ENCODE measurements around the gene ADAMTS12.

ADAMTS12 gene

GRCh38 chr5:33848554-33848953 is 43.2 kb downstream of the ADAMTS12 start:
- intact Hi-C loops (cut with DNase I) = no loop called here
- DNase-seq = no peak

GRCh38 chr5:33846851-33847250 is 44.9 kb downstream of the ADAMTS12 start:
- DNase-seq = no peak
- intact Hi-C loops (cut with DNase I) = no loop called here

GRCh38 chr5:33843579-33843978 is 48.2 kb downstream of the ADAMTS12 start:
- intact Hi-C loops (cut with DNase I) = no loop called here
- DNase-seq = no peak

- no peak for DNase-seq
- intact Hi-C loops (cut with DNase I) = no loop called here
Observed at GRCh38 chr5:33842456-33842855, 49.3 kb downstream of the ADAMTS12 start.

GRCh38 chr5:33841891-33842290 is 49.9 kb downstream of the ADAMTS12 start:
- intact Hi-C loops (cut with DNase I) = no loop called here
- DNase-seq = no peak

GRCh38 chr5:33840927-33841547 is 50.8 kb downstream of the ADAMTS12 start:
- DNase-seq = no peak
- intact Hi-C loops (cut with DNase I) = no loop called here

- intact Hi-C loops (cut with DNase I) = no loop called here
Observed at GRCh38 chr5:33837301-33837700, 54.5 kb downstream of the ADAMTS12 start.

GRCh38 chr5:33834334-33834733 is 57.5 kb downstream of the ADAMTS12 start:
- no peak for DNase-seq
- intact Hi-C loops (cut with DNase I) = no loop called here

More at GRCh38 chr5:33837301-33837700, 54.5 kb downstream of the ADAMTS12 start:
- no peak for DNase-seq

- DNase-seq = no peak
- intact Hi-C loops (cut with DNase I) = no loop called here
Observed at GRCh38 chr5:33833237-33833575, 58.6 kb downstream of the ADAMTS12 start.

GRCh38 chr5:33832404-33833236 is 59.2 kb downstream of the ADAMTS12 start:
- intact Hi-C loops (cut with DNase I) = no loop called here
- no peak for DNase-seq

- DNase-seq = no peak
- intact Hi-C loops (cut with DNase I) = no loop called here
Observed at GRCh38 chr5:33831041-33831440, 60.7 kb downstream of the ADAMTS12 start.

GRCh38 chr5:33829430-33829829 is 62.4 kb downstream of the ADAMTS12 start:
- intact Hi-C loops (cut with DNase I) = no loop called here
- DNase-seq = no peak

- no peak for DNase-seq
- intact Hi-C loops (cut with DNase I) = no loop called here
Observed at GRCh38 chr5:33828626-33829308, 63.0 kb downstream of the ADAMTS12 start.

- DNase-seq = no peak
- intact Hi-C loops (cut with DNase I) = no loop called here
Observed at GRCh38 chr5:33827885-33828284, 63.9 kb downstream of the ADAMTS12 start.

GRCh38 chr5:33827018-33827707 is 64.6 kb downstream of the ADAMTS12 start:
- intact Hi-C loops (cut with DNase I) = no loop called here
- no peak for DNase-seq

- DNase-seq = no peak
- intact Hi-C loops (cut with DNase I) = no loop called here
Observed at GRCh38 chr5:33824516-33825195, 67.1 kb downstream of the ADAMTS12 start.

- DNase-seq = no peak
- intact Hi-C loops (cut with DNase I) = no loop called here
Observed at GRCh38 chr5:33817301-33817700, 74.5 kb downstream of the ADAMTS12 start.

GRCh38 chr5:33816791-33817190 is 75.0 kb downstream of the ADAMTS12 start:
- DNase-seq = no peak
- intact Hi-C loops (cut with DNase I) = no loop called here

GRCh38 chr5:33812746-33813145 is 79.0 kb downstream of the ADAMTS12 start:
- intact Hi-C loops (cut with DNase I) = no loop called here
- DNase-seq = no peak

- intact Hi-C loops (cut with DNase I) = no loop called here
- no peak for DNase-seq
Observed at GRCh38 chr5:33810491-33811120, 81.2 kb downstream of the ADAMTS12 start.

Measured in posterior cingulate gyrus (tissue), 11 donors.